Measurements from ENCODE around the gene FLT3LG.

DNA sequence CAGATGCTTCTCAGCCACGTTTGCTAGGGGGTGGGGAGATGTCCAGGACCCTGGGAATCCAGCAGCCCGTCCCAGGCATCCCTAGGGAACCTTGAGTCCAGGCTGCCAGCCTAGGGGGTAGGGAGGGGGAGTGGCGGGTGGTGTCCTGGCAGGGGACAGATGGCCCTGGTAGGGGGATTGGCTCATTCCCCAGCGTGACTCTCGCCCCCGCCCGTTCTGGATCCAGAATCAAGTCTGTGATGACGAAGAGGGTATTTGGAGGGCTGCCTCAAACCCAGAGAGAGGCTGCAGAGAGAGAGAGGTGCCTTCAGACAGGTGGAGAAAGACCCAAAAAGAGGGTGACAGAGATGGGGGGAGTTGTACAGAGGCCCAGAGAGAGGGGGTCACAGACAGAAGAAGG lies 36.8 kb upstream of the FLT3LG start:
- TF ChIP-seq ZNF274 (IDR thresholded peaks at IDR 0.05; ENCODE audit: low read depth, low read length) (no peak), YY1 (IDR thresholded peaks at IDR 0.05; ENCODE audit: insufficient read depth, insufficient read length) (no peak)
